Keratinocyte (primary cell): ENCODE measurements around the gene STK35. TPM values are rescaled to one million over a fixed set of nuclear protein-coding genes. Genes with fewer than 3 reads are reported as not detected.

Source experiments
- DNase-seq: peaks from one replicate; pipeline ENCODE4 v3.0.0-alpha.2; 2011; ENCODE audit warnings: low read depth, missing footprints, low spot score
- FAIRE-seq: peaks from 2 replicates; lab custom pipeline; 2011; peaks lifted over from hg19 to GRCh38; lab: Jason Lieb, UNC
- H2AFZ ChIP-seq: 2 replicates; pipeline ENCODE4 v1.6.0; 2012; ENCODE audit warnings: low read length, control low read depth, inconsistent platforms; ENCODE audit not compliant: control insufficient read depth
- H3K27ac ChIP-seq: 2 replicates; pipeline ENCODE4 v1.5.1; 2011; ENCODE audit warnings: low read length; ENCODE audit not compliant: control insufficient read depth, insufficient read depth
- H3K27me3 ChIP-seq: 3 replicates; pipeline ENCODE4 v1.6.0; 2011; ENCODE audit warnings: low read length; ENCODE audit not compliant: control insufficient read depth, insufficient read depth; ENCODE audit errors: extremely low read depth
- H3K36me3 ChIP-seq, 2 experiments: 2 replicates in 1 of 2; 3 replicates in 1 of 2; pipeline ENCODE4 v1.5.1; 2011; ENCODE audit warnings: low read length in 2 of 2, mild to moderate bottlenecking in 1 of 2; ENCODE audit not compliant: control insufficient read depth in 2 of 2, insufficient read depth in 2 of 2; ENCODE audit errors: extremely low read depth in 1 of 2
- H3K4me1 ChIP-seq: 3 replicates; pipeline ENCODE4 v1.5.1; 2011; ENCODE audit warnings: low read length; ENCODE audit not compliant: control insufficient read depth, insufficient read depth; ENCODE audit errors: extremely low read depth
- H3K4me2 ChIP-seq: 3 replicates; pipeline ENCODE4 v1.6.0; 2011; ENCODE audit warnings: low read depth, low read length; ENCODE audit not compliant: control insufficient read depth, insufficient read depth; ENCODE audit errors: extremely low read depth
- H3K4me3 ChIP-seq, 3 experiments: fragments of 200-600 bp in 1 of 3; sonication (generic) in 1 of 3; 2 replicates in 2 of 3; 3 replicates in 1 of 3; pipeline ENCODE4 v1.5.1; 2011 to 2016; ENCODE audit warnings: low read length in 3 of 3, mild to moderate bottlenecking in 3 of 3, control low read depth in 2 of 3, inconsistent platforms in 1 of 3, low read depth in 1 of 3, mixed read lengths in 1 of 3, mixed run types in 1 of 3, moderate library complexity in 1 of 3; ENCODE audit not compliant: control insufficient read depth in 2 of 3, insufficient read depth in 2 of 3; ENCODE audit errors: extremely low read depth in 1 of 3
- H3K79me2 ChIP-seq: 2 replicates; pipeline ENCODE4 v1.6.0; 2012; ENCODE audit warnings: low read length; ENCODE audit not compliant: control insufficient read depth, insufficient read depth
- H3K9ac ChIP-seq: 3 replicates; pipeline ENCODE4 v1.6.0; 2011; ENCODE audit warnings: low read length; ENCODE audit not compliant: control insufficient read depth, insufficient read depth; ENCODE audit errors: extremely low read depth
- H3K9me1 ChIP-seq: 3 replicates; pipeline ENCODE4 v1.6.0; 2011; ENCODE audit warnings: low read length; ENCODE audit not compliant: control insufficient read depth, insufficient read depth; ENCODE audit errors: extremely low read depth
- H3K9me3 ChIP-seq: 2 replicates; pipeline ENCODE4 v1.5.1; 2012; ENCODE audit warnings: low read depth, low read length; ENCODE audit not compliant: control insufficient read depth
- H4K20me1 ChIP-seq: 3 replicates; pipeline ENCODE4 v1.6.0; 2011; ENCODE audit warnings: low read length; ENCODE audit not compliant: control insufficient read depth, insufficient read depth; ENCODE audit errors: extremely low read depth
- CTCF ChIP-seq, 3 experiments: IDR thresholded peaks in 1 of 3; conservative IDR thresholded peaks in 1 of 3; optimal IDR thresholded peaks in 1 of 3; 2 replicates in 2 of 3; 3 replicates in 1 of 3; pipeline versions ENCODE3 to v1.5.1; 2011; ENCODE audit warnings: low read length in 3 of 3, mild to moderate bottlenecking in 3 of 3, moderate library complexity in 2 of 3, control low read depth in 1 of 3, inconsistent platforms in 1 of 3; ENCODE audit not compliant: insufficient read depth in 2 of 3; ENCODE audit errors: extremely low read depth in 1 of 3
- EZH2 ChIP-seq: IDR thresholded peaks from one replicate; pipeline ENCODE4 v1.6.1; 2012; ENCODE audit warnings: inconsistent platforms, mild to moderate bottlenecking, low read length, moderate library complexity
- dilution Hi-C: fragments of 300-500 bp; cut with MboI; formaldehyde crosslinking; loops from one replicate; pipeline ENCODE4 v1.7.0; 2020; ENCODE audit warnings: low sequenced_read_pairs; ENCODE audit not compliant: extremely low pct_ligation_motif_present
- polyA plus RNA-seq, 5 experiments: library from polyadenylated mRNA; depleted of rRNA in 3 of 5; stranded (reverse) in 3 of 5; stranded (forward) in 1 of 5; unstranded in 1 of 5; fragments of >200 nt; gene quantifications; 1 replicate in 1 of 5; 2 replicates in 3 of 5; 3 replicates in 1 of 5; pipeline versions ENCODE4 v1.2.1 to v1.2.3, GENCODE V29; 2011 to 2012; ENCODE audit warnings: missing spikeins in 2 of 5, low read depth in 1 of 5, low replicate concordance in 1 of 5

The STK35 gene
- polyA plus RNA-seq, 1 donor (not counting 4 experiments of a cell fraction or from before 2014, with no cell fraction given), result 6.5 TPM

DNA sequence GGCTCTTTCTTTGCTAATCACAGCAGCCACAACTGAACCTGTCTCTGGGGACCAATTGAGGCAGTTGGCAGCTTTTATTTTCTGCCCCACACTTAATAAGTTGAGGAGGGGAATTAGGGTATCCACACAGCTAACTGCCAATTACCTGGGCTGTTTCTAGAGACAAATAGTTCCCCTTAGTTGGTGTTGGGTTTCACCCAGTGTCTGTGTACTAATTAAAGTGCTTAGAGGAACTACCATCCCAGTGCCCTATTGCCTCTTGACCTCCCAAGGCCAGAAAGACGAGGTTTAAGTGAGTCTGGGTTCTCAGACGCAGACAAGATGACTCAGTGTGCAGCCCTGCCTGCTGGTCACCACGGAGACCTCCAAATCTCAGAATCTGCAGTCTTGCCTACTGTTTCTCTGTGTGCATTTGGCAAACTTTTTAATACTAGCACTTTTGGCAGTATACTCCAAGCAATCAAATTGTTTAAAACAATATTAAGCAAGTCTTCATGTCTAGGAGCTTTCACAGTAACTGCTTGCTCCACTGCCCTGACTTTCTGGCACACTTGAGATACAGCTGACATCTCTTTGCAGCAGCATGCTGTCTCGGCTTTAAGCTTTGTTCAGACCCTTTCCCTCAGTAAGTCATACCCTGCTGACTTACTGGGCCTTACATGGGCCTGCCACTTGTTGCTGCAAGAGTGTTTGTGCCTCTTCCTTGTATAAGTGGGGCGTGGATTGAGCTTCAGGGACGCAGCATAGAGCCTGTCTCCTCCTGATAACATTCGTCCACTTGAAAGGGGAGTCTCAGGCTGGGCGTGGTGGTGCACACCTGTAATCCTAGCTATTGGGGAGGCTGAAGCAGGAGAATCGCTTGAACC lies 31.9 kb downstream of the STK35 start:
- FAIRE-seq (peak; percentile 23), DNase-seq (no peak)
- Histone ChIP-seq H3K27ac (no peak overlapping the region), H2AFZ (no peak overlapping the region), H3K9me3 (no peaks in the 10 kb centered on the region), H3K79me2 (peaks cover 81% of the 10 kb centered on the region), H3K4me3 (no peak overlapping the region), H3K9me1 (peaks cover 12% of the 10 kb centered on the region), H3K9ac (no peak overlapping the region), H3K4me2 (no peak overlapping the region), H3K36me3 (peaks cover 0 to 5% of the 10 kb centered on the region in 2 experiments), H3K4me1 (peaks cover 30% of the 10 kb centered on the region), H4K20me1 (peaks cover 24% of the 10 kb centered on the region), H3K27me3 (no peaks in the 10 kb centered on the region)
- TF ChIP-seq EZH2 (no peak), CTCF (optimal IDR thresholded peaks at IDR 0.05 in 1 of 3, IDR thresholded peaks at IDR 0.05 in 1 of 3, conservative IDR thresholded peaks at IDR 0.05 in 1 of 3; ENCODE audit: extremely low read depth in 1 of 3, insufficient read depth in 2 of 3, low read length in 3 of 3) (no peak)
- dilution Hi-C loops, result no loop called here

- Histone ChIP-seq H3K27ac (no peak overlapping the region), H3K9me1 (peaks cover 12% of the 10 kb centered on the region), H3K4me1 (peaks cover 30% of the 10 kb centered on the region), H3K4me2 (no peak overlapping the region), H3K36me3 (peaks cover 3 to 9% of the 10 kb centered on the region in 2 experiments), H3K9me3 (no peaks in the 10 kb centered on the region), H3K9ac (no peak overlapping the region), H3K27me3 (no peaks in the 10 kb centered on the region), H4K20me1 (peaks cover 27% of the 10 kb centered on the region), H2AFZ (no peak overlapping the region), H3K4me3 (no peak overlapping the region), H3K79me2 (peaks cover 80% of the 10 kb centered on the region)
- FAIRE-seq, result no peak
- TF ChIP-seq EZH2, result no peak
- no peak for TF ChIP-seq CTCF (optimal IDR thresholded peaks at IDR 0.05 in 1 of 3, IDR thresholded peaks at IDR 0.05 in 1 of 3, conservative IDR thresholded peaks at IDR 0.05 in 1 of 3; ENCODE audit: extremely low read depth in 1 of 3, insufficient read depth in 2 of 3, low read length in 3 of 3)
- DNase-seq, result no peak
- dilution Hi-C loops, result no loop called here
Measured at GRCh38 chr20:2135013-2135412, 33.4 kb downstream of the STK35 start.
